GM12874 (cell line): Measurements from ENCODE around the gene OOSP1.

Experiments
- CTCF ChIP-seq: IDR thresholded peaks from 2 replicates; pipeline ENCODE4 v1.5.1; 2011; ENCODE audit warnings: low read depth, mild to moderate bottlenecking, control low read depth, low read length, moderate library complexity; ENCODE audit not compliant: insufficient read depth

Gene OOSP1

GRCh38 chr11:59918480-59918879 lies 19.8 kb upstream of the OOSP1 start:
- no peak for TF ChIP-seq CTCF

GRCh38 chr11:59918987-59919589 lies 19.1 kb upstream of the OOSP1 start:
- peak; percentile 35 for TF ChIP-seq CTCF

GRCh38 chr11:59923813-59924212 lies 14.4 kb upstream of the OOSP1 start:
- no peak for TF ChIP-seq CTCF

- no peak for TF ChIP-seq CTCF
Measured at GRCh38 chr11:59931688-59932087, 6.5 kb upstream of the OOSP1 start.

- no peak for TF ChIP-seq CTCF
Measured at GRCh38 chr11:59938718-59939117, 486 bp downstream of the OOSP1 start.

- TF ChIP-seq CTCF: no peak
Measured at GRCh38 chr11:59939482-59939881, 1.2 kb downstream of the OOSP1 start.

- TF ChIP-seq CTCF: no peak
Measured at GRCh38 chr11:59941091-59941490, 2.9 kb downstream of the OOSP1 start.
